NB4 (cell line): ENCODE data around the gene PHB1.

Experiments used
- POLR2A ChIP-seq: IDR thresholded peaks from 2 replicates; pipeline ENCODE4 v1.6.1; 2011; ENCODE audit warnings: mild to moderate bottlenecking; ENCODE audit not compliant: insufficient read length; ENCODE audit errors: extremely low read depth
- TF ChIP-seq, protein P1 (sequence below): IDR thresholded peaks from one replicate; pipeline ENCODE4 v1.5.1; 2012; ENCODE audit warnings: low read depth, low read length

DNA sequence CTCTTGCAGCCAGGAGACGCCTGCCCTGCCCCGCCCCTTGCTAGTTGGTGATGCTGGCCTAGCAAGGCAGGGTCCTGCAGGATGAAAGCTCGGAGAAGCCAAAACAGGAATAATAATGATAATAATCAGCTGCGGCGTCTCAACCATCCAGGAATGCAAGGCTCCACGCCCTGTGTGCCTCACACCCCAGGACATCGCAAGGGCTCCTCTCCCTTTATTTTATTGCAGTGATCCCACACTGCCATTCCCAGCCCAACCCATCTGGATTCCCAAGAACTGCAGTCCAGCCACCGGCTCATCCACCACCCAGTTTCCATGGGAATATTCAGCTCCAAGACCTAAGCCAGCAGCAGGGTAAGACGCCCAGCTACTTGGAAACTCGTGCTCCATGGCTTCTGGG is 31.6 kb downstream of the PHB1 start:
- TF ChIP-seq POLR2A: no peak
- TF ChIP-seq, protein P1, sequence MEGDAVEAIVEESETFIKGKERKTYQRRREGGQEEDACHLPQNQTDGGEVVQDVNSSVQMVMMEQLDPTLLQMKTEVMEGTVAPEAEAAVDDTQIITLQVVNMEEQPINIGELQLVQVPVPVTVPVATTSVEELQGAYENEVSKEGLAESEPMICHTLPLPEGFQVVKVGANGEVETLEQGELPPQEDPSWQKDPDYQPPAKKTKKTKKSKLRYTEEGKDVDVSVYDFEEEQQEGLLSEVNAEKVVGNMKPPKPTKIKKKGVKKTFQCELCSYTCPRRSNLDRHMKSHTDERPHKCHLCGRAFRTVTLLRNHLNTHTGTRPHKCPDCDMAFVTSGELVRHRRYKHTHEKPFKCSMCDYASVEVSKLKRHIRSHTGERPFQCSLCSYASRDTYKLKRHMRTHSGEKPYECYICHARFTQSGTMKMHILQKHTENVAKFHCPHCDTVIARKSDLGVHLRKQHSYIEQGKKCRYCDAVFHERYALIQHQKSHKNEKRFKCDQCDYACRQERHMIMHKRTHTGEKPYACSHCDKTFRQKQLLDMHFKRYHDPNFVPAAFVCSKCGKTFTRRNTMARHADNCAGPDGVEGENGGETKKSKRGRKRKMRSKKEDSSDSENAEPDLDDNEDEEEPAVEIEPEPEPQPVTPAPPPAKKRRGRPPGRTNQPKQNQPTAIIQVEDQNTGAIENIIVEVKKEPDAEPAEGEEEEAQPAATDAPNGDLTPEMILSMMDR: no peak
